Measurements from ENCODE around the gene CTAGE1.
"Not testable (repeated sequence)": the region's sequence is repeated elsewhere in the genome, so short reads cannot be mapped to it uniquely, and the experiment has no call there.

The CTAGE1 gene

GRCh38 chr18:22393164-22393563 is 24.6 kb downstream of the CTAGE1 start:
- not testable (repeated sequence) for DNase-seq (ENCODE audit: low read depth in 2 of 3, low spot score in 2 of 3)

DNA sequence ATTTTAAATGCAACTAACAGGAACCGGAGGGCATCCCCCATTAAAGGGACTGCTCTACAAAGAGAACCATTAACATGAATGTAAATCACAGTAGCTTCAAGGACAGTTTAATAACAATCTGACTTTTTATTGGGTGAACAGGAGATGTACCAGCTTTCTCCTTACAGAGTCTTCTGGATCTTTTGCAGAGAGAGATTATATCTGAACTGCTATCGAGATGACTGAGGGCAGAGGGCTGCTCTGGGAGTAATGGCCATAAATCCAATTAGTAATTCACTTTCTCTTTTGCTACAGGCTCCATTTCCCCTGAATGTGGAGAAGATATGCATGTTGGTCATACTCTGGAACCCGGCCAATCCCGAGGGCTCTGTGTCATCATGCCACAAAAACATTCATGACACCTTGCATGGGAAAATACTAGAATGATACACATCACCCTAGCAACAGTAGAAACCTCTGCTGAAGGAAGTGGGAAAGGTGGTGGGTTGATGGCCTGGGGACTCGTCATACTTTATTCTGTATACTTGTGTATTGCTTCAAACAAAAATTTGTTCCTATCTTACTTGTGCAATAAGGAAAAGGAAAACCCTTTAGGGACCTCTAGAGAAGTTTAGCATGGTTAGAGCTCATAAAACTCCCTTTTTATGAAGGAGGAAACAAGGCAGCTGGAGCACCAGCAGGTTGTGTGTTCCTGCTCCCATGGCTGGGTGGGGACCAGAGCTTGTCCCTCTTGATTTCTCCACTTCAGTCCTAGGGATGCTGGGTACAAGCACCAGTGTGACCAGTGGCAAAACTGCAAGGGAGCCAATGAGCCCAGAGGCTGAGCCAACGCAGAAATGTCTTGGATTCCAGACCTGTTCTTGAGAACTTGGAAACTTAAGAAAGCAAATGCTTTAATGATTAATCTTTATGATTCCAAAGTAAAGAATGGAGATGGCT is 26.0 kb downstream of the CTAGE1 start:
- peak in 1 of 3 experiments; percentile 19 for DNase-seq (ENCODE audit: low read depth in 2 of 3, low spot score in 2 of 3)

GRCh38 chr18:22387787-22388186 is 29.9 kb downstream of the CTAGE1 start:
- DNase-seq (ENCODE audit: low read depth in 2 of 3, low spot score in 2 of 3), result no peak

GRCh38 chr18:22387364-22387763 is 30.4 kb downstream of the CTAGE1 start:
- no peak for DNase-seq (ENCODE audit: low read depth in 2 of 3, low spot score in 2 of 3)

DNA sequence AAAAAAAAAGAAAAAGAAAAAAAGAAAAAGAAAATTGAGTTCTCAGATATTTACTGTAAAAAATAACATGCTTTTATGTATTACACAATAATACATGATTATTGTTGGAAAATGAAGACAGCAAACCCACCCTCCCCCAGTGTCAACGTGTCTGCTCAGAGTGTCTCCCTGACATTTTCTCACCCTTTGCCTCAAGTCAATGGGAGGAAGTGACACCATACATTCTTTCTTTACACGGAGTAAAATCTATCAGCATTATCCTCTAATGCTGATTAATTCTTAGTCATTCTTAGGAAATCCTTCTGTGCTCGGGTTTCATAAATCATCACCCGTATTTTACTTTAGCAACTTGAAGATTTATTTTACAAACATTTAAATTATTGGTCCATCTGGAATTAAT is 32.0 kb downstream of the CTAGE1 start:
- DNase-seq (ENCODE audit: low read depth in 2 of 3, low spot score in 2 of 3), result no peak

DNA sequence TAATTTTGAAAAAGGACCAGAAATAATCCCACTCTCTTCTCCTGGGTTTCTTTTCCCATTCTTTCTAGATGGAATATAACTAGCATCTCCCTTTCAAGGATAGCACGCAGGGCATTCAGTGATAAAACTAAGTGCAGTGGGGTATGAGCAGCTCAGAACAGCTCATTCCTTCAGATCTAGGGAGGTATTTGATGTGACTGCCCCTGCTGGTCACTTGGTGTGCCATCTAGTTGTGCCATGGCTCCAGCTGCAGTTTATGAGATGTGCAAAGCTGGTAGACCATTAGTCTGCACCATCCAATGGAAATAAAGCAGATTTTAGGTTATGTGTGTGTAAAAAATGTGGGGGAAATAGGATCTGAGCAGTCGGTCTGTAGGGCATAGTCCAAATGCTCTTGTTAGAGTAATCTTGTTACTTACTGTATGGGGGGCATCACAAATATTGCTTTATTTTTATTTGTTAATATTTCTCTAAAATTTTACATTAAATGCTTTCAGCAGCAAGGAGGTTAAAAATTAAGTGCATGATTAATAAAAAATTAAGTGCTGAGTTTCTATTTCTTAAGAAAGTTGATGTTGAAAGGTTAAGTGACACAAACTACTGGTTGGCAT is 38.9 kb downstream of the CTAGE1 start:
- DNase-seq (ENCODE audit: low read depth in 2 of 3, low spot score in 2 of 3), result no peak

- DNase-seq (ENCODE audit: low read depth in 2 of 3, low spot score in 2 of 3), result no peak
Measured at GRCh38 chr18:22377769-22378168, 39.9 kb downstream of the CTAGE1 start.

- no peak for DNase-seq (ENCODE audit: low read depth in 2 of 3, low spot score in 2 of 3)
Measured at GRCh38 chr18:22370414-22370813, 47.3 kb downstream of the CTAGE1 start.

DNA sequence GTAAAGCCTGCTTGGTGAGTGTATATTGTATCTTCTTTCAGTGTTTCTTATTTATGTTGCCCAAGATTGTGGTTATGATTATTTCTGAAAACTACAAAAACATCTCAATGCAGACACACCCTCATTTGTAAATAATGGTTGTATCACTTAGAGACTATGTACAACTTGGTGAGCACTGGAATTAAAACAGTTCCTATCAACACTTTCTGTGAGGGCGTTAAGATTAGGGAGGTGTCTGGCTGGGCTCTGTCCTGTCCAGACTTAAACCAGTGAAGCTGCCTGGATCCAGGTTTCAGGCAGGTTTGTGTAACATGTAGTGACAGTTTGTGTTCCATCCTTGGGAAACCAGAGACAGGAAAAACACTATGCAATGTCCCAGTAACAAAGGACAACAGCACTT is 49.7 kb downstream of the CTAGE1 start:
- DNase-seq (ENCODE audit: low read depth in 2 of 3, low spot score in 2 of 3), result no peak

DNA sequence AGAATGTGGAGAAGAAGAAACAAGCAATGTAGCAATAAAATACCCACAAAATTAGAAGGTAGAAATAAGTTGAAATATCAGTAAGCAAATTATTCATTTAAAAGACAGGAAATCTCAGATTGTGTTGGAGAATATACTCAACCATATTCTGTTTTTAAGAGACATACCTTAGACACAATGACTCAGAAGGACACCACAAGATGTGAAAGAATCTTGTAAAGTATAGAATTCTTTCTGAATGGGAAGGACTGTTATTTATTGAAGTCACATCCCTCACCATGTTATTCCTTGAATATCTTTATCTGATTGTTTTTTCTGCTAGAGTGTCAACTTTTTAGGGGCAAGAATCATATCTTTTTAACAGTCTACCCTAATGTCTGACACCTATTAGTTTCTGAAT is 50.4 kb downstream of the CTAGE1 start:
- DNase-seq (ENCODE audit: low read depth in 2 of 3, low spot score in 2 of 3), result no peak

DNA sequence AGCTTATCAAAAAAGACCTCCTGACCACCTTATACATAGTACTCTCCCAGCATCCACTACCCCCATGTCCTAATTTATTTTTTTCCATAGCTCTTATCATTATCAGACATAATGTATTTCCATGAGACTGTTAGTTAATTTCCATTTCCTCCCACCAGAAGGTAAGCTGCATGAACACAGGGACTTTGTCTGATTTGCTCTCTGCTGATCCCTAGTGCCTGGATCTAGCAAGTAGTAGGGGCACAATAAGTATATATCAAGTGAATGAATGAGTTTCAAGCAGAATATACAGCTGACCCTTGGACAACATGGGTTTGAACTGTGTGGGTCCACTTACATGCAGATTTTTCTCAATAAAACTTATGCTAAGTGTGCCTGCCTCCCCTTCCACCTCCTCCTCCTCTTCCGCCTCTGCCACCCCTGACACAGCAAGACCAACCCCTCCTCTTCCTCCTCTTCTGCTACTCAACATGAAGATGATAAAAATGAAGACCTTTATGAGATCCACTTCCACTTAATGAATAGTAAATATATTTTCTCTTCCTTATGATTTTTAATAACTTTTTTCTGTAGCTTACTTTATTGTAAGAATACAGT is 53.8 kb downstream of the CTAGE1 start:
- DNase-seq (ENCODE audit: low read depth in 2 of 3, low spot score in 2 of 3), result no peak

Data from activated CD8-positive, alpha-beta memory T cell treated with anti-CD3 and anti-CD28 coated beads for 48 hours (primary cell).